ENCODE results near the gene CACNA1C.

CACNA1C gene

GRCh38 chr12:2319136-2319535, 266.3 kb downstream of the CACNA1C start:
- TF ChIP-seq, protein P1, sequence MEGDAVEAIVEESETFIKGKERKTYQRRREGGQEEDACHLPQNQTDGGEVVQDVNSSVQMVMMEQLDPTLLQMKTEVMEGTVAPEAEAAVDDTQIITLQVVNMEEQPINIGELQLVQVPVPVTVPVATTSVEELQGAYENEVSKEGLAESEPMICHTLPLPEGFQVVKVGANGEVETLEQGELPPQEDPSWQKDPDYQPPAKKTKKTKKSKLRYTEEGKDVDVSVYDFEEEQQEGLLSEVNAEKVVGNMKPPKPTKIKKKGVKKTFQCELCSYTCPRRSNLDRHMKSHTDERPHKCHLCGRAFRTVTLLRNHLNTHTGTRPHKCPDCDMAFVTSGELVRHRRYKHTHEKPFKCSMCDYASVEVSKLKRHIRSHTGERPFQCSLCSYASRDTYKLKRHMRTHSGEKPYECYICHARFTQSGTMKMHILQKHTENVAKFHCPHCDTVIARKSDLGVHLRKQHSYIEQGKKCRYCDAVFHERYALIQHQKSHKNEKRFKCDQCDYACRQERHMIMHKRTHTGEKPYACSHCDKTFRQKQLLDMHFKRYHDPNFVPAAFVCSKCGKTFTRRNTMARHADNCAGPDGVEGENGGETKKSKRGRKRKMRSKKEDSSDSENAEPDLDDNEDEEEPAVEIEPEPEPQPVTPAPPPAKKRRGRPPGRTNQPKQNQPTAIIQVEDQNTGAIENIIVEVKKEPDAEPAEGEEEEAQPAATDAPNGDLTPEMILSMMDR (IDR thresholded peaks at IDR 0.05; ENCODE audit: insufficient read depth, missing control alignments): no peak
- no peak for FAIRE-seq
- no peak for DNase-seq (ENCODE audit: insufficient read length, low spot score)

DNA sequence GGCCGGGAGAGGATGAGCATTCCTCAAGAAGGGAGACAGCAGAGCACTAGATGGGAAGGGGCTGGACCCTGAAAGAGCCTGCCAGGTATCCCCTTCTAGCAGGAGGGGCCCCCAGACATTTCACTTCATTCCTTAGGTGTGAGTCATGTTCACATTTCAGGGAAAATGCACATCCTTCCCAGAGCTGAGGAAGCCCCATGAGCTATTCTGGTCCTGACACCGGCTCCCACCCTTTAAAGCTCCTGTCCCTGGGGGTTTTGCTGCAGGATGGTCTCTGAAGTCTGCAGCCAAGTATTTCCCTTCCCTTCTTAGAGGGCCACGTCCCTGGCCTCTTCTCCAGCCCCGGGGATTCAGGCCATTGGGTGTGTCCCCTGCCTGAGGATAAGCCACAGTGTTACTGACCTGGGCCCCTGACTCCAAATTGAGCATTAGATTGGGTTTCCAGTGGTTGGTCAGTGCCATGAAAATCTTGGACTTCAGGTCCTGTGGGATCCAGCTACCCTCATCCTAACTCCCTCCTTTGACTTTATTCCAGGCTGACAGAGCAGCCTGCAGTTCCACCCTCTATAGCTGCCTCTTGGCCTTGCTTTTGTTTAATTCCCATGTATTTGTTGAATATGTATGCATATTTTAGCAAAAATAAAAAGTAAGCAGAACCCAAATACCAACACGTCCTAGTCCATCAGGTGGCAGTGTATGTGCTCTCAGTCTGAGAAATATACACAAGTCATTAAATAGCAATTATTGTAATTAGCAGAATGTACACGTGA, 267.1 kb downstream of the CACNA1C start:
- TF ChIP-seq, protein P1 (IDR thresholded peaks at IDR 0.05; ENCODE audit: insufficient read depth, missing control alignments): no peak
- FAIRE-seq: no peak
- no peak for DNase-seq (ENCODE audit: insufficient read length, low spot score)

DNA sequence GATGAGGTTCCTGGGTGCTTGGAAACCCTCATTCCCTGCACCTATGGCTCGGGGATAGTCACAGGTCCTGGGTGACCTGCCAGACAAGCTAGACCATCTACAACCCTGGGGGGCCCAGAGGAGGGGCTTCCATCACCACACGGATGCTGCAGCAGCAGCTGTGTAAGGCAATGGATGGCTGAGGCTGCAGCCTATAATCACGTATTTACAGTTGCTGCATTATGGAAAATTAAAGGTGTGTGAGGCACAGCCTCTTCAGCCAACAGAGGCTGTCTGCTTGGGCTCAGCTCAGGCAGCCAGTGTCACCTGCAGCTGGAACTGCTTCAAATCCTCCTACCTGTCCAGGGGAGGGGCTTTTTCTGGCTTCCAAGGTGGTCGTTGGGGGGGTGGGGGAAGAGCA, 268.1 kb downstream of the CACNA1C start:
- TF ChIP-seq, protein P1 (IDR thresholded peaks at IDR 0.05; ENCODE audit: insufficient read depth, missing control alignments): no peak
- DNase-seq (ENCODE audit: insufficient read length, low spot score) (no peak), FAIRE-seq (no peak)

GRCh38 chr12:2322554-2323120, 269.9 kb downstream of the CACNA1C start:
- no peak for FAIRE-seq

DNA sequence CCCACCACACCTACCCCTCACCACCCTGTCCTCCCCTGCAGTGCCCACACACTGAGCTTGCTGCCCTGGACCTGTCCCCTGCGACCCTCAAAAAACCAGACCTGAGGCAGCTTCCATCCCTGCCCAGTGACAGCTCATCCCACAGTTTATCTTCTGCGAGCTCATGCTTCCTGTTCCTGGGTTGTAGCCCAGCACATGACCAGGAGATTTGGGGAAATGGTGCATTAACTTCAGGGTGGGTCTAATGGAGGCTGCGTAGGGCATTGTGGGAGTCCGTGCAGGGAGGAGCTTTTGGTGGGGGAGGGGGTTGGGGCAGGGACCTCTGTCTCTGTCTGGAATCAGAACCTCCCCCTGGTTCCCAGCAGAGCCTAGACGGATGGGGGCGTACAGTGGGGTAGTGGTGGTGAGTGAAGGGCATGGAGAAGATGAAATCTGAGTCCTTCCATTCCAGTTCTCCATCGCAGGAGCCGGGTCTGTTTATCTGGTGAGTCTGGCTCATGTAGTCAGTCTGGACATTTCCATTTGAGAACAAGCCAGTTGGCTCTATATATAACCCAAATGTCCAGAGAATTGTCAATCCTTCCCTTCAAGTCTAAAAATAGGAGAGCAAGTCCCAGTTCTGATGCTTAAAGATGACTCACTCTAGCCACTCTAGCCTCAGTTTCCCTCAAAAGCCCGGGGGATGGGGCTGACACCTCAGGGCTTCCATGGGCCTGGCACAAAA, 270.9 kb downstream of the CACNA1C start:
- TF ChIP-seq, protein P1 (IDR thresholded peaks at IDR 0.05; ENCODE audit: insufficient read depth, missing control alignments): no peak
- FAIRE-seq (no peak), DNase-seq (ENCODE audit: insufficient read length, low spot score) (no peak)

More at GRCh38 chr12:2322554-2323120, 269.9 kb downstream of the CACNA1C start:
- DNase-seq (ENCODE audit: insufficient read length, low spot score): no peak
- TF ChIP-seq, protein P1 (IDR thresholded peaks at IDR 0.05; ENCODE audit: insufficient read depth, missing control alignments): no peak

DNA sequence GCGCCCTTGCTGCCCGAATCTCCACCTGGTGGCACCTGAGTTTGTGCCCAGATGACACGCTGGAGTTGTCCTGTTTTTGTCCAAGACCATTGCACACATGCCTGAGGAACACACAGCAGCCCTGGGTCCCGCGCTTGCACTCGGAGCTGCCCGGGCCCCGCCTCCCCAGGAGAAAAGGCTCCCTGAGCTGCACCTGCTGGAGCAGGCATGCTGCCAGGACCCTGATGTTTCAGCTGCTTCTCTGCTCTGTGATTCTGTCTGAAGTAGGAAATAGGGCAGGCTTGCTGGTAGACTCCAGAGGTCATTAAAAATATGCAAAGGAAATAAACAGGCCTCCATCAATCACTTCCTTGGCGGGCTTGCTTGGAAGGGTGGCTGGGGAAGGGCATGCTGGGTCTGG, 271.6 kb downstream of the CACNA1C start:
- DNase-seq (ENCODE audit: insufficient read length, low spot score) (no peak), FAIRE-seq (no peak)
- TF ChIP-seq, protein P1 (IDR thresholded peaks at IDR 0.05; ENCODE audit: insufficient read depth, missing control alignments): no peak

All from D721Med (cell line).